C4-2B (cell line): ENCODE data around the gene NFIB.

Source experiments
- H3K27ac ChIP-seq: fragments of 450-650 bp; 2 replicates; pipeline ENCODE4 v1.5.1; 2017
- CTCF ChIP-seq: fragments of 450-650 bp; conservative IDR thresholded peaks from 2 replicates; pipeline ENCODE4 v1.5.1; 2017; ENCODE audit warnings: mild to moderate bottlenecking
- ZFX ChIP-seq: fragments of 450-650 bp; IDR thresholded peaks from 2 replicates; pipeline ENCODE4 v1.6.1; 2017

The NFIB gene

GRCh38 chr9:14318361-14318760 is 4.4 kb upstream of the NFIB start:
- no peak overlapping the region for H3K27ac ChIP-seq
- TF ChIP-seq ZFX (no peak), CTCF (no peak)

GRCh38 chr9:14317667-14318320 is 3.9 kb upstream of the NFIB start:
- no peak for TF ChIP-seq CTCF
- TF ChIP-seq ZFX = no peak
- H3K27ac ChIP-seq = no peak overlapping the region

- H3K27ac ChIP-seq = no peak overlapping the region
- no peak for TF ChIP-seq CTCF
- TF ChIP-seq ZFX = no peak
Observed at GRCh38 chr9:14316602-14317300, 2.8 kb upstream of the NFIB start.

GRCh38 chr9:14315875-14316601 is 2.1 kb upstream of the NFIB start:
- TF ChIP-seq ZFX (no peak), CTCF (no peak)
- H3K27ac ChIP-seq = peak overlapping the region; percentile 95

- H3K27ac ChIP-seq = peak overlapping the region; percentile 95
- TF ChIP-seq ZFX (peak; percentile 26; the same call in 1 of the 2 replicates), CTCF (no peak)
Observed at GRCh38 chr9:14314929-14315874, 1.3 kb upstream of the NFIB start.

- TF ChIP-seq CTCF = no peak
- TF ChIP-seq ZFX = no peak
- H3K27ac ChIP-seq = peak overlapping the region; percentile 95
Observed at GRCh38 chr9:14314424-14314928, 535 bp upstream of the NFIB start.
